ENCODE results near the gene USP6.
"Not testable (repeated sequence)": the region's sequence is repeated elsewhere in the genome, so short reads cannot be mapped to it uniquely, and the experiment has no call there.

GRCh38 chr17:5221912-5222311 lies 106.1 kb downstream of the USP6 start:
- not testable (repeated sequence) for TF ChIP-seq CTCF (IDR thresholded peaks at IDR 0.05 in 2 of 3, conservative IDR thresholded peaks at IDR 0.05 in 1 of 3; ENCODE audit: control insufficient read depth in 2 of 3, extremely low read depth in 1 of 3, insufficient read depth in 1 of 3, low read depth in 3 of 3, low read length in 3 of 3); PBX3 (IDR thresholded peaks at IDR 0.05; ENCODE audit: insufficient replicate concordance, low read depth, low read length); NKRF (conservative IDR thresholded peaks at IDR 0.05); ZNF384 (IDR thresholded peaks at IDR 0.05; ENCODE audit: borderline replicate concordance, low read depth, low read length); MXI1 (IDR thresholded peaks at IDR 0.05; ENCODE audit: low read depth, low read length); REST (IDR thresholded peaks at IDR 0.05; ENCODE audit: low read depth, low read length); FOXM1 (IDR thresholded peaks at IDR 0.05; ENCODE audit: low read depth, low read length)

Data from GM12878 (cell line).